Chondrocyte (in vitro differentiated cells): ENCODE results near the gene MDN1. TPM values are rescaled to one million over a fixed set of nuclear protein-coding genes. Genes with fewer than 3 reads are reported as not detected.
A peak's percentile ranks its signal among the peaks of the same experiment; 100 is the strongest.
"Not testable (repeated sequence)": the region's sequence is repeated elsewhere in the genome, so short reads cannot be mapped to it uniquely, and the experiment has no call there.

Source experiments
- DNase-seq: peaks from one replicate; pipeline ENCODE4 v3.0.0; 2021; ENCODE audit warnings: mixed read lengths, low spot score
- H3K27ac Mint-ChIP-seq: one replicate; pipeline ENCODE4 v1.8.0; 2021; ENCODE audit warnings: mild to moderate bottlenecking, moderate library complexity, mixed read lengths; ENCODE audit not compliant: unreplicated experiment
- H3K27me3 Mint-ChIP-seq: 2 replicates; pipeline ENCODE4 v1.8.0; 2021; ENCODE audit warnings: low read depth, mixed read lengths
- H3K36me3 Mint-ChIP-seq: 2 replicates; pipeline ENCODE4 v1.8.0; 2021; ENCODE audit warnings: low read depth, mixed read lengths
- H3K4me1 Mint-ChIP-seq: 2 replicates; pipeline ENCODE4 v1.8.0; 2021; ENCODE audit warnings: low read depth, mild to moderate bottlenecking, mixed read lengths
- H3K4me3 Mint-ChIP-seq: one replicate; pipeline ENCODE4 v1.8.0; 2021; ENCODE audit warnings: mild to moderate bottlenecking, moderate library complexity, mixed read lengths; ENCODE audit not compliant: unreplicated experiment
- H3K9me3 Mint-ChIP-seq: 2 replicates; pipeline ENCODE4 v1.8.0; 2021; ENCODE audit warnings: low read depth, mixed read lengths
- total RNA-seq: library from RNA; stranded (reverse); gene quantifications from 3 replicates; pipeline ENCODE4 v1.2.1, GENCODE V29; 2021
- TF ChIP-seq, protein P1 (sequence below): fragments of 200-600 bp; sonication (generic); IDR thresholded peaks from 2 replicates; pipeline ENCODE4 v1.5.0; 2021; ENCODE audit warnings: antibody characterized with exemption, mild to moderate bottlenecking, moderate library complexity

Gene MDN1
- total RNA-seq, 1 donor from 2014 or later: 35.8 TPM

DNA sequence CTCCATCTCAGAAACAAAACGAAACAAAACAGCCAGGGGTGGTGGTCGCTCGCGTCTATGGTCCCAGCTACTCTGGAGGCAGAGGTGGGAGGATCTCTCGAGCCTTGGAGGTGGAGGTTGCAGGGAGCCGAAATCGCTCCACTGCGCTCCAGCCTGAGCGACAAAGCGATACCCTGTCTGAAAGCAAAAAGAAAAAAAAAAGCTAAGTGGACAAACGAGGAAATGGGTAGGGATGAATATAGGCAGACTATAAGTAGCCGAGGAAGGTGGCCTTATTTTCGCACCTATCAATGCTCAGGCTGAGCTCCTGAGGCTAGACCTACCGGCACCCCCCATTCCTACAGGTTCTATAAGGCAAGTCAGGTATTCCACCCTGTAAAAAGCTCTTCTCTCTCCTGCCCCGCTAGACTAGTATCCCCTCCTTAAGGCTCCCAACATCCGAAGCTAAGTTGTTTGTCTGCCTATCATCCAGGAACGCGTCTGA is 9.4 kb upstream of the MDN1 start:
- no peaks in the 10 kb centered on the region for H3K9me3 Mint-ChIP-seq
- H3K27ac Mint-ChIP-seq: peak overlapping the region; percentile 94
- peaks cover 31% of the 10 kb centered on the region for H3K4me1 Mint-ChIP-seq
- peak overlapping the region; percentile 98 for H3K4me3 Mint-ChIP-seq
- DNase-seq: no peak
- H3K27me3 Mint-ChIP-seq: no peaks in the 10 kb centered on the region
- TF ChIP-seq, protein P1, sequence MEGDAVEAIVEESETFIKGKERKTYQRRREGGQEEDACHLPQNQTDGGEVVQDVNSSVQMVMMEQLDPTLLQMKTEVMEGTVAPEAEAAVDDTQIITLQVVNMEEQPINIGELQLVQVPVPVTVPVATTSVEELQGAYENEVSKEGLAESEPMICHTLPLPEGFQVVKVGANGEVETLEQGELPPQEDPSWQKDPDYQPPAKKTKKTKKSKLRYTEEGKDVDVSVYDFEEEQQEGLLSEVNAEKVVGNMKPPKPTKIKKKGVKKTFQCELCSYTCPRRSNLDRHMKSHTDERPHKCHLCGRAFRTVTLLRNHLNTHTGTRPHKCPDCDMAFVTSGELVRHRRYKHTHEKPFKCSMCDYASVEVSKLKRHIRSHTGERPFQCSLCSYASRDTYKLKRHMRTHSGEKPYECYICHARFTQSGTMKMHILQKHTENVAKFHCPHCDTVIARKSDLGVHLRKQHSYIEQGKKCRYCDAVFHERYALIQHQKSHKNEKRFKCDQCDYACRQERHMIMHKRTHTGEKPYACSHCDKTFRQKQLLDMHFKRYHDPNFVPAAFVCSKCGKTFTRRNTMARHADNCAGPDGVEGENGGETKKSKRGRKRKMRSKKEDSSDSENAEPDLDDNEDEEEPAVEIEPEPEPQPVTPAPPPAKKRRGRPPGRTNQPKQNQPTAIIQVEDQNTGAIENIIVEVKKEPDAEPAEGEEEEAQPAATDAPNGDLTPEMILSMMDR: no peak
- H3K36me3 Mint-ChIP-seq: peaks cover 7% of the 10 kb centered on the region

DNA sequence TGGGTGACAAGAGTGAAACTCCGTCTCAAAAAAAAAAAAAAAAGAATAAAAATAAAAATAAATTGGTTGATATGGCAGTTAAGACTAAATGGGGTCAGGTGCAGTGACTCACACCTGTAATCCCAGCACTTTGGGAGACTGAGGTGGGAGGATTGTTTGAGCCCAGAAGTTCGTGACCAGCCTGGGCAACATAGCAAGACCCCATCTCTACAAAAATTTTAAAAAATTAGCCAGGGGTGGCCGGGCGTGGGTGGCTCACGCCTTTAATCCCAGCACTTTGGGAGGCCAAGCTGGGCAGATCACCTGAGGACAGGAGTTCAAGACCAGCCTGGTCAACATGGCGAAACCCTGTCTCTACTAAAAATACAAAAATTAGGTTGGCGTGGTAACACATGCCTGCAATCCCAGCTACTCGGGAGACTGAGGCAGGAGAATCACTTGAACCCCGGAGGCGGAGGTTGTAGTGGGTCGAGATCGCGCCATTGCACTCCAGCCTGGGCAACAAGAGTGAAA is 8.9 kb upstream of the MDN1 start:
- not testable (repeated sequence) for H3K36me3 Mint-ChIP-seq, H3K27me3 Mint-ChIP-seq, H3K9me3 Mint-ChIP-seq
- peak overlapping the region; percentile 94 for H3K27ac Mint-ChIP-seq
- H3K4me1 Mint-ChIP-seq: peaks cover 31% of the 10 kb centered on the region
- H3K4me3 Mint-ChIP-seq: peak overlapping the region; percentile 98
- peak; percentile 39 for DNase-seq

DNA sequence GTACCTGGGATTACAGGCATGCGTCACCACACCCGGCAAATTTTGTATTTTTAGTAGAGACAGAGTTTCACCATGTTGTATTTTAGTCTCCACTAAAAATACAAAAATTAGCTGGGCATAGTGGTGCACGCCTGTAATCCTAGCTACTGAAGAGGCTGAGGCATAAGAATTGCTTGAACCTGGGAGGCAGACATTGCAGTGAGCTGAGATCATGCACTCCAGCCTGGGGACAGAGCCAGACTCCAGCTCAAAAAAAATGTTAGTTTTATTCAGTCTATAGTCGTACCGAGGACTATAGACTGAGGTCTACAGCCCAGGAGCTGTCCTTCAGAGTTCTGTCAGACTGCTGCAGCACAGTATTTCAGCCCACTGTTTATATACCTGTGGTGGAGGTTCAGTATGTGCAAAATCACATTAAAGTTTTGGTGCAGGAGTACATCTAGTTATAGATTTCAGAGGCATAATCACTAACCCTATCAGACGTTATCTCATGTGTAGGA is 6.5 kb upstream of the MDN1 start:
- Mint-ChIP-seq H3K36me3 (no peaks in the 10 kb centered on the region), H3K4me1 (peaks cover 28% of the 10 kb centered on the region), H3K9me3 (no peaks in the 10 kb centered on the region), H3K27me3 (no peaks in the 10 kb centered on the region), H3K27ac (peak overlapping the region; percentile 91), H3K4me3 (peak overlapping the region; percentile 35)
- TF ChIP-seq, protein P1: no peak
- no peak for DNase-seq

DNA sequence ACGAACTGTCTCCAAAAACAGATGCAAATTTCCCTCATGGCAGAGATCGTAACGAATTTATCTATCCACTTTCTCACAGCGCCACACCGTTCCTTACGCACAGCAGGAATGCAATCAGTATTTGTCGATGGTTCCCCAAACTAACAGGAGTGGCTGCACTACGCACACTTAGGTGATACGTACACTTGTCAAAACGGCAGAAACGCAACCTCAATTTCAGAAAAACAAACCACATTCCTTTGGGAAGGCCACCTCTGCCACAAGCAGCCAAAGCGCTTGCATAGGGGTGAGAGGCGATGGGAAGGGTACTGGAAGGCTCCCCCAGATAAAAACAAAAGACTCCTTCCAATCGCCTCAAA is 638 bp downstream of the MDN1 start:
- peak overlapping the region; percentile 94 for H3K27ac Mint-ChIP-seq
- TF ChIP-seq, protein P1: no peak
- H3K4me3 Mint-ChIP-seq: peak overlapping the region; percentile 92
- no peaks in the 10 kb centered on the region for H3K27me3 Mint-ChIP-seq
- DNase-seq: no peak
- no peaks in the 10 kb centered on the region for H3K9me3 Mint-ChIP-seq
- no peaks in the 10 kb centered on the region for H3K36me3 Mint-ChIP-seq
- peaks cover 26% of the 10 kb centered on the region for H3K4me1 Mint-ChIP-seq

DNA sequence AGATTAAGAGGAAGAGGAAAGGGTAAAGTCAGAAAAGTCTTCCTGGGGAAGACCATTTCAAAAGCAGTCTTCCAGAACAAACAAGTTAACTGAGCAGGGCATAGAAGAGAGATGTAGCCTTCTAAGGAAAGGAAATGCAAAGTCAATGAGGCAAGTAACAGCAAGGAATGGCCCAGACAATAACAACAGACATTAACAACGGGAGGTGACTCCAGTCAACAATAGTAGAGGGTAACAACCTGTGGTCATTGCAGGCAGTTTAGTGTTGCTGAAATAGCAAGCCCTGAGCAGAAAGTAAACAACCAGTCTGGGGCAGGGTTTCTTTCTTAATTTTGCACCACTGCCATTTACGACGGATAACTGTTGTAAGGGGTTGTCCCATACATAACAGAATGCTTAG is 2.1 kb downstream of the MDN1 start:
- no peaks in the 10 kb centered on the region for H3K9me3 Mint-ChIP-seq
- TF ChIP-seq, protein P1: no peak
- peaks cover 26% of the 10 kb centered on the region for H3K4me1 Mint-ChIP-seq
- DNase-seq: no peak
- H3K27me3 Mint-ChIP-seq: no peaks in the 10 kb centered on the region
- no peaks in the 10 kb centered on the region for H3K36me3 Mint-ChIP-seq
- no peak overlapping the region for H3K27ac Mint-ChIP-seq
- peak overlapping the region; percentile 92 for H3K4me3 Mint-ChIP-seq

DNA sequence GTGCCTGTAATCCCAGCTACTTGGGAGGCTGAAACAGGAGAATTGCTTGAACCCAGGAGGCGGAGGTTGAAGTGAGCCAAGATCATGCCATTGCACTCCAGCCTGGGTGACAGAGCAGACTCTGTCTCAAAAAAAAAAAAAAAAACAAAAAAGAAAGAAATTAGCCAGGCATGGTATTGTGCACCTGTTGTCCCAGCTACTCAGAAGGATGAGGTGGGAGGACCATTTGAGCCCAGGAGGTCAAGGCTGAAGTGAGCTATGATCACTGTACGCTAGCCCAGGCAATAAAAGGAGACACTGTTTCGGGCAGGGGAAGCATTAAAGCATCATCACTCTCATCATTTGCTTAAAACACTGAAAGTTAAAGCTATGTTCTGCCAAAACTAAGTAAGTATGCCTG is 6.2 kb downstream of the MDN1 start:
- not testable (repeated sequence) for H3K4me1 Mint-ChIP-seq, H3K27ac Mint-ChIP-seq, H3K9me3 Mint-ChIP-seq, H3K27me3 Mint-ChIP-seq, DNase-seq, H3K4me3 Mint-ChIP-seq, H3K36me3 Mint-ChIP-seq
